ENCODE results near the gene EPHA8. TPM values are rescaled to one million over a fixed set of nuclear protein-coding genes. Genes with fewer than 3 reads are reported as not detected.

The EPHA8 gene
- total RNA-seq, 1 donor from 2014 or later: not detected

DNA sequence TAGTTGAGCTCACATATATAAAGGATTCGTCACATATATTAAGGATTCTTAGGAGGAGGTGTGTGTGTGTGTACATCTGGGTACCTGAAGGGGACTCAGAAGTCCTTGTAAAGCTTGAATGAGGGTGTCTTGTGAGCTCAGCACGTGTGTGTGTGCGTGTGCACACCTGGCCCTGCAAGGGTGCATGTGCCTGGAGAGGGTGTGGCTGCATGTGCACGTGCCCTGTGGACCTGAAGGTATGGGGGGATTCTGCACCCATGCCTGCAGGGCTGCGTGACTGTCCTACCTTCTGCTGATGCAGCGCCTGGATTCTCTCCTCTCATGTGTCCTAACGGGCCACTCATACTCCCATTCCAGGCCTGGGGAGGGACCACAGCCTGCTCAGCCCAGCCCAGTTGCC is 24.0 kb downstream of the EPHA8 start:
- Histone ChIP-seq H3K27me3 (no peaks in the 10 kb centered on the region), H3K36me3 (no peaks in the 10 kb centered on the region), H3K9ac (no peak overlapping the region), H4K20me1 (ENCODE audit: low read depth) (no peaks in the 10 kb centered on the region), H3K9me3 (ENCODE audit: low read depth) (no peaks in the 10 kb centered on the region), H3K79me2 (ENCODE audit: low read depth) (no peaks in the 10 kb centered on the region), H3K4me2 (no peak overlapping the region), H3F3A (ENCODE audit: low read depth) (no peaks in the 10 kb centered on the region), H3K4me3 (no peak overlapping the region), H3K27ac (no peak overlapping the region), H2AFZ (replicated peaks) (no peak overlapping the region), H3K4me1 (no peaks in the 10 kb centered on the region)
- no peak overlapping the region for H3K27ac Mint-ChIP-seq
- H3K36me3 Mint-ChIP-seq: no peaks in the 10 kb centered on the region
- no peak overlapping the region for H3K4me3 Mint-ChIP-seq
- no peaks in the 10 kb centered on the region for H3K9me3 Mint-ChIP-seq
- H3K4me1 Mint-ChIP-seq: no peaks in the 10 kb centered on the region
- H3K27me3 Mint-ChIP-seq (ENCODE audit: insufficient read depth, low read depth): peaks cover 21% of the 10 kb centered on the region
- DNase-seq (ENCODE audit: low spot score): no peak
- TF ChIP-seq EZH2phosphoT487 (IDR thresholded peaks at IDR 0.05): no peak

DNA sequence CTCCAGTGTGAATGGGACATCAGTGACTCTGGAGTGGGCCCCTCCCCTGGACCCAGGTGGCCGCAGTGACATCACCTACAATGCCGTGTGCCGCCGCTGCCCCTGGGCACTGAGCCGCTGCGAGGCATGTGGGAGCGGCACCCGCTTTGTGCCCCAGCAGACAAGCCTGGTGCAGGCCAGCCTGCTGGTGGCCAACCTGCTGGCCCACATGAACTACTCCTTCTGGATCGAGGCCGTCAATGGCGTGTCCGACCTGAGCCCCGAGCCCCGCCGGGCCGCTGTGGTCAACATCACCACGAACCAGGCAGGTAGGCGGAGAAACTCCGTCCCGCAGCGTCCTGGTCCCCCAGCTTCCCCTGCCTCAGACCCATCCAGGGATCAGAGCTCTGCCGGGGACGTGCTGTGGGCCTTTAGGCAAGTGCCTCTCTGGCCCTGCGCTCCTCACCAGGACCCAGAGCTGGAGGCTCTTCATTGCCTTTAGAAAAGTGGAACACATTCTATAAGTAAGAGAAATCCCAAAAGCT is 25.7 kb downstream of the EPHA8 start:
- Histone ChIP-seq H3K27ac (no peak overlapping the region), H2AFZ (replicated peaks) (no peak overlapping the region), H3K9me3 (ENCODE audit: low read depth) (no peaks in the 10 kb centered on the region), H4K20me1 (ENCODE audit: low read depth) (no peaks in the 10 kb centered on the region), H3K27me3 (peaks cover 17% of the 10 kb centered on the region), H3K4me3 (no peak overlapping the region), H3K9ac (no peak overlapping the region), H3K4me1 (no peaks in the 10 kb centered on the region), H3K79me2 (ENCODE audit: low read depth) (no peaks in the 10 kb centered on the region), H3K4me2 (no peak overlapping the region), H3K36me3 (no peaks in the 10 kb centered on the region), H3F3A (ENCODE audit: low read depth) (no peaks in the 10 kb centered on the region)
- Mint-ChIP-seq H3K27ac (no peak overlapping the region), H3K27me3 (ENCODE audit: insufficient read depth, low read depth) (peaks cover 22% of the 10 kb centered on the region), H3K36me3 (no peaks in the 10 kb centered on the region), H3K9me3 (no peaks in the 10 kb centered on the region), H3K4me3 (no peak overlapping the region), H3K4me1 (no peaks in the 10 kb centered on the region)
- DNase-seq (ENCODE audit: low spot score): no peak
- TF ChIP-seq EZH2phosphoT487 (IDR thresholded peaks at IDR 0.05) (no peak), EZH2 (IDR thresholded peaks at IDR 0.05) (no peak)
- TF ChIP-seq, protein P1, sequence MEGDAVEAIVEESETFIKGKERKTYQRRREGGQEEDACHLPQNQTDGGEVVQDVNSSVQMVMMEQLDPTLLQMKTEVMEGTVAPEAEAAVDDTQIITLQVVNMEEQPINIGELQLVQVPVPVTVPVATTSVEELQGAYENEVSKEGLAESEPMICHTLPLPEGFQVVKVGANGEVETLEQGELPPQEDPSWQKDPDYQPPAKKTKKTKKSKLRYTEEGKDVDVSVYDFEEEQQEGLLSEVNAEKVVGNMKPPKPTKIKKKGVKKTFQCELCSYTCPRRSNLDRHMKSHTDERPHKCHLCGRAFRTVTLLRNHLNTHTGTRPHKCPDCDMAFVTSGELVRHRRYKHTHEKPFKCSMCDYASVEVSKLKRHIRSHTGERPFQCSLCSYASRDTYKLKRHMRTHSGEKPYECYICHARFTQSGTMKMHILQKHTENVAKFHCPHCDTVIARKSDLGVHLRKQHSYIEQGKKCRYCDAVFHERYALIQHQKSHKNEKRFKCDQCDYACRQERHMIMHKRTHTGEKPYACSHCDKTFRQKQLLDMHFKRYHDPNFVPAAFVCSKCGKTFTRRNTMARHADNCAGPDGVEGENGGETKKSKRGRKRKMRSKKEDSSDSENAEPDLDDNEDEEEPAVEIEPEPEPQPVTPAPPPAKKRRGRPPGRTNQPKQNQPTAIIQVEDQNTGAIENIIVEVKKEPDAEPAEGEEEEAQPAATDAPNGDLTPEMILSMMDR (IDR thresholded peaks at IDR 0.05): no peak

DNA sequence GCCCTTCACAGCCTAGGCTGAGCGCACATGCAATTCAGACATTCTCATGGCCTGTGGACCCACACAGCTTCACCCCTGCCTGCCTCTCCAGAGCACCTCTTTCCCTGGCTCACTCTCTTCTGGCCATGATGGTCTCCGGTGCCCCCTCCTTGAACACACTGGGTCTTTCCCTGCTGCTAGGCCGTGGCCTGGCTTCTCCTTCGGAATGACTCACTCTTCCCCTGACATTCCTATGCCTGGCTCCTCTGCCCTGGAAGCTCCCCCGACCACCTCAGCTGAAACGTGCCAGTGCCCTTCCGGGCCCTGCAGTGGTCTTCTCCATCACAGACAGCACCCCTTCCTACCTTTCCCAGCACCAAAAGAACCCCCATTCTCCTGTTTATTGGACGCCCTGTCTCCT is 28.3 kb downstream of the EPHA8 start:
- Mint-ChIP-seq H3K27ac (peak overlapping the region; percentile 7), H3K9me3 (no peaks in the 10 kb centered on the region), H3K27me3 (ENCODE audit: insufficient read depth, low read depth) (peaks cover 17% of the 10 kb centered on the region), H3K36me3 (no peaks in the 10 kb centered on the region), H3K4me1 (no peaks in the 10 kb centered on the region), H3K4me3 (no peak overlapping the region)
- H3K4me3 ChIP-seq: no peak overlapping the region
- H3K36me3 ChIP-seq: no peaks in the 10 kb centered on the region
- no peaks in the 10 kb centered on the region for H3K9me3 ChIP-seq (ENCODE audit: low read depth)
- H2AFZ ChIP-seq (replicated peaks): no peak overlapping the region
- H3K4me2 ChIP-seq: no peak overlapping the region
- DNase-seq (ENCODE audit: low spot score): no peak
- no peaks in the 10 kb centered on the region for H3K4me1 ChIP-seq
- no peak overlapping the region for H3K27ac ChIP-seq
- H3K79me2 ChIP-seq (ENCODE audit: low read depth): no peaks in the 10 kb centered on the region
- TF ChIP-seq EZH2phosphoT487 (IDR thresholded peaks at IDR 0.05) (no peak), EZH2 (IDR thresholded peaks at IDR 0.05) (no peak)
- TF ChIP-seq, protein P1 (IDR thresholded peaks at IDR 0.05): no peak
- peaks cover 18% of the 10 kb centered on the region for H3K27me3 ChIP-seq
- H3F3A ChIP-seq (ENCODE audit: low read depth): no peaks in the 10 kb centered on the region
- no peaks in the 10 kb centered on the region for H4K20me1 ChIP-seq (ENCODE audit: low read depth)
- no peak overlapping the region for H3K9ac ChIP-seq

DNA sequence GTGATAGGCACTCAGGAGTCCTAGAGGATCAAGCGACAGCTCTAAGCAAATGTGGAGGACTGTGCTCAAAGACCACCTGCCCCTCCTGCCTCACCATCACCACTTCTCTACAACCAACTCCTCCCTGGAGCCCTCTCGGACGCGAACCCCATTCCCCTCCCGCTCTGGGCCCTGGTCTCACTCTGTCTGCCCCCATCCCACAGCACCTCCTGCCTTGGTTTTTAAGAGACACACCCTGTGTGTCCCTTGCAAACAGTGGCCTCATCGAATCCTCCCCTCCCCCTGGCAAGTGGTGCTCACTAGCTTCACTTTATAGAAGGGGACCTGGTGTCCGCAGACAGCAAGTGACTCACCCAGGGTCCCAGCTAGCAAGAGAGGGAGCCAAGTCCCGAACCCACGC is 28.8 kb downstream of the EPHA8 start:
- H3K4me1 ChIP-seq: no peaks in the 10 kb centered on the region
- no peaks in the 10 kb centered on the region for H3K9me3 Mint-ChIP-seq

More for the DNA sequence above, 28.8 kb downstream of the EPHA8 start:
- H3K27ac Mint-ChIP-seq: peak overlapping the region; percentile 7
- H3K36me3 Mint-ChIP-seq: no peaks in the 10 kb centered on the region
- H3K9ac ChIP-seq: no peak overlapping the region
- peak overlapping the region; percentile 54 for H3K4me3 Mint-ChIP-seq
- H3K9me3 ChIP-seq (ENCODE audit: low read depth): no peaks in the 10 kb centered on the region
- peaks cover 18% of the 10 kb centered on the region for H3K27me3 ChIP-seq
- no peak overlapping the region for H3K4me2 ChIP-seq
- H2AFZ ChIP-seq (replicated peaks): no peak overlapping the region
- no peaks in the 10 kb centered on the region for H4K20me1 ChIP-seq (ENCODE audit: low read depth)
- no peaks in the 10 kb centered on the region for H3K36me3 ChIP-seq
- H3K4me1 Mint-ChIP-seq: no peaks in the 10 kb centered on the region
- DNase-seq (ENCODE audit: low spot score): no peak
- peaks cover 16% of the 10 kb centered on the region for H3K27me3 Mint-ChIP-seq (ENCODE audit: insufficient read depth, low read depth)
- TF ChIP-seq EZH2phosphoT487 (IDR thresholded peaks at IDR 0.05): no peak
- no peak overlapping the region for H3K27ac ChIP-seq
- H3K79me2 ChIP-seq (ENCODE audit: low read depth): no peaks in the 10 kb centered on the region
- H3F3A ChIP-seq (ENCODE audit: low read depth): no peaks in the 10 kb centered on the region
- no peak overlapping the region for H3K4me3 ChIP-seq
